ENCODE data around the gene PTPN4. TPM values are rescaled to one million over a fixed set of nuclear protein-coding genes. Genes with fewer than 3 reads are reported as not detected.

The PTPN4 gene
- total RNA-seq, 1 experiment from 2014 or later: 52.4 TPM

- intact Hi-C loops (cut with micrococcal nuclease; ENCODE audit: unreplicated experiment): loop anchor here (10.0 kb wide), 1 partner anchor 232 kb away; no protein-coding TSS in a partner anchor
Observed at GRCh38 chr2:119943058-119943457, 183.3 kb downstream of the PTPN4 start.

DNA sequence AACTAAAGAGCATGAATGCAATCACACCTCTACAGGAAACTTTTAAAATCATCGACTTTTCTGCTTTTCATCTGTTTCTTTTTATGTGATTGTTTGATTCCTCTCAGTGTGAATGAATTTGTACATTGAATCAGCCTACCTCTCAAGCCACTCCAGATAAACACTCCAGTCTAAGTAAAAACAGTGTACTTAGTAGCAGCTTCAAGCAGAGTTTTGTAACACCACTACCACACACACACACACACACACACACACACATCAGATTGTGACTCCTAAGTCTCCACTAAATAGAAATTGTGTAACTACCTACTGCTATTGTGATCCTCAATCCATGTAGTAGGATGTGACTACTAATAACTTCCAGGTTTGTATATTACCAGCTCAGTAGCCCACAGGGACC is 187.8 kb downstream of the PTPN4 start:
- CTCF ChIA-PET: no interaction called here
- H3K9me3 Mint-ChIP-seq (ENCODE audit: low read depth, unreplicated experiment): no peaks in the 10 kb centered on the region
- no peak overlapping the region for H3K27ac Mint-ChIP-seq (ENCODE audit: unreplicated experiment)

More at GRCh38 chr2:119943058-119943457, 183.3 kb downstream of the PTPN4 start:
- no peaks in the 10 kb centered on the region for H3K36me3 Mint-ChIP-seq (ENCODE audit: insufficient read depth, unreplicated experiment)
- no peak for DNase-seq
- no TSS peak for BruUV-seq (replicated peaks)
- no peaks in the 10 kb centered on the region for H3K4me1 Mint-ChIP-seq (ENCODE audit: low read depth, unreplicated experiment)
- H3K27me3 Mint-ChIP-seq (ENCODE audit: unreplicated experiment): no peaks in the 10 kb centered on the region
- H3K4me3 Mint-ChIP-seq (ENCODE audit: low read depth, unreplicated experiment): no peak overlapping the region
- no peaks in the 10 kb centered on the region for H3K9me3 Mint-ChIP-seq (ENCODE audit: low read depth, unreplicated experiment)
- TF ChIP-seq, protein P1, sequence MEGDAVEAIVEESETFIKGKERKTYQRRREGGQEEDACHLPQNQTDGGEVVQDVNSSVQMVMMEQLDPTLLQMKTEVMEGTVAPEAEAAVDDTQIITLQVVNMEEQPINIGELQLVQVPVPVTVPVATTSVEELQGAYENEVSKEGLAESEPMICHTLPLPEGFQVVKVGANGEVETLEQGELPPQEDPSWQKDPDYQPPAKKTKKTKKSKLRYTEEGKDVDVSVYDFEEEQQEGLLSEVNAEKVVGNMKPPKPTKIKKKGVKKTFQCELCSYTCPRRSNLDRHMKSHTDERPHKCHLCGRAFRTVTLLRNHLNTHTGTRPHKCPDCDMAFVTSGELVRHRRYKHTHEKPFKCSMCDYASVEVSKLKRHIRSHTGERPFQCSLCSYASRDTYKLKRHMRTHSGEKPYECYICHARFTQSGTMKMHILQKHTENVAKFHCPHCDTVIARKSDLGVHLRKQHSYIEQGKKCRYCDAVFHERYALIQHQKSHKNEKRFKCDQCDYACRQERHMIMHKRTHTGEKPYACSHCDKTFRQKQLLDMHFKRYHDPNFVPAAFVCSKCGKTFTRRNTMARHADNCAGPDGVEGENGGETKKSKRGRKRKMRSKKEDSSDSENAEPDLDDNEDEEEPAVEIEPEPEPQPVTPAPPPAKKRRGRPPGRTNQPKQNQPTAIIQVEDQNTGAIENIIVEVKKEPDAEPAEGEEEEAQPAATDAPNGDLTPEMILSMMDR (IDR thresholded peaks at IDR 0.05; ENCODE audit: unreplicated experiment): no peak
- no peak overlapping the region for H3K27ac Mint-ChIP-seq (ENCODE audit: unreplicated experiment)
- CTCF ChIA-PET: no interaction called here

DNA sequence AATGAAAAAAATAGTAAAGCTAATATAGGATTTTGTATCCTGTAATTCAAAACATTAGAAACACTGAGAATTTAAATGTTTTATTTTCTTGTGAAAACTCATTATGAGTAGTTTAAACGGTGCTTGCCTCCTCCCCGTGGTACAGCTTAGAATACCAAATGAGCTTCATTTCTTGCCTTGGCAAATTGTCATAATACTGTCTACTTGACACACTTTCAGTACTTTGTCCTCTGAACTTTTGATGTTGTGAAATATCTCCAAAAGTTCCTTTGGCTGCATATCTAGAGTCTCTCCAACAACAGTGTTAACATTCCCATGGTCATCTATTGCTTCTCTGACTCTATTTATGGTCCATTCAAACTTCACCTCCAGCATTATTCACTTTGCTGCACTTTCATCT is 191.2 kb downstream of the PTPN4 start:
- no peaks in the 10 kb centered on the region for H3K4me1 Mint-ChIP-seq (ENCODE audit: low read depth, unreplicated experiment)
- DNase-seq: no peak
- intact Hi-C loops (cut with micrococcal nuclease; ENCODE audit: unreplicated experiment): no loop called here
- no peak overlapping the region for H3K4me3 Mint-ChIP-seq (ENCODE audit: low read depth, unreplicated experiment)
- no peaks in the 10 kb centered on the region for H3K9me3 Mint-ChIP-seq (ENCODE audit: low read depth, unreplicated experiment)
- BruUV-seq (replicated peaks): no TSS peak
- TF ChIP-seq, protein P1 (IDR thresholded peaks at IDR 0.05; ENCODE audit: unreplicated experiment): no peak
- no peaks in the 10 kb centered on the region for H3K36me3 Mint-ChIP-seq (ENCODE audit: insufficient read depth, unreplicated experiment)
- no peak overlapping the region for H3K27ac Mint-ChIP-seq (ENCODE audit: unreplicated experiment)
- CTCF ChIA-PET: no interaction called here
- no peaks in the 10 kb centered on the region for H3K27me3 Mint-ChIP-seq (ENCODE audit: unreplicated experiment)

More for the DNA sequence above, 187.8 kb downstream of the PTPN4 start:
- no peak overlapping the region for H3K4me3 Mint-ChIP-seq (ENCODE audit: low read depth, unreplicated experiment)
- no peaks in the 10 kb centered on the region for H3K27me3 Mint-ChIP-seq (ENCODE audit: unreplicated experiment)
- TF ChIP-seq, protein P1 (IDR thresholded peaks at IDR 0.05; ENCODE audit: unreplicated experiment): no peak
- no TSS peak for BruUV-seq (replicated peaks)
- intact Hi-C loops (cut with micrococcal nuclease; ENCODE audit: unreplicated experiment): loop anchor here (10.0 kb wide), 1 partner anchor 227 kb away; no protein-coding TSS in a partner anchor
- DNase-seq: no peak
- H3K4me1 Mint-ChIP-seq (ENCODE audit: low read depth, unreplicated experiment): no peaks in the 10 kb centered on the region
- H3K36me3 Mint-ChIP-seq (ENCODE audit: insufficient read depth, unreplicated experiment): no peaks in the 10 kb centered on the region

DNA sequence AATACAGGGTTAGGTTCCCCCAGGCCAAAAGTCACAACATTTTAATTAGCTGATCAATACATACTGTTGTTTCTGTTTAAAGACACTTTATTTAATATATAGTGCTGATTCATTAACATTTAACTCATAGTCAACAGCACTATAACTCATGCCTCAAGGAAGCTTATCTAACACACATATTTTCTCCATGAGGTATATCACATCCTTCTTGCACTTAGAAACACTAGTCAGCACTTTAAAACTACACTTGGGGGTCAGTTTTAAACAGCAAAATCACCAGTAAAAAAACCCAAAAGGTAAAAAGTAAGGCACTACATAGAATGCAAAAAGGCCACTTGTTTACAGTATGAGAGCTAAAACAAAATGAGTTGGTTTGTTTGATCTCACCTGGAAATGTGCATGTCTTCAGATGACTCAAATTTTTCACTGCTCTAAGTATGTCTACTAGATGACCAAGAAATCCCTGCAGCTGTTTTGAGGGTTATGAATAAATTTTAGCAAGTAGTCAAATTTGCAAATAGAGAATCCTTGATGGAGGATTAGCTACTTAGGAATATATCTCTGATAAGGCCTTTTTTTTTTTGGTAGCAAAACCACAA is 199.0 kb downstream of the PTPN4 start:
- TF ChIP-seq, protein P1 (IDR thresholded peaks at IDR 0.05; ENCODE audit: unreplicated experiment): no peak
- intact Hi-C loops (cut with micrococcal nuclease; ENCODE audit: unreplicated experiment): no loop called here
- no peak overlapping the region for H3K27ac Mint-ChIP-seq (ENCODE audit: unreplicated experiment)
- H3K9me3 Mint-ChIP-seq (ENCODE audit: low read depth, unreplicated experiment): no peaks in the 10 kb centered on the region
- no TSS peak for BruUV-seq (replicated peaks)
- CTCF ChIA-PET: no interaction called here
- H3K27me3 Mint-ChIP-seq (ENCODE audit: unreplicated experiment): no peaks in the 10 kb centered on the region
- no peaks in the 10 kb centered on the region for H3K4me1 Mint-ChIP-seq (ENCODE audit: low read depth, unreplicated experiment)
- no peak overlapping the region for H3K4me3 Mint-ChIP-seq (ENCODE audit: low read depth, unreplicated experiment)
- H3K36me3 Mint-ChIP-seq (ENCODE audit: insufficient read depth, unreplicated experiment): peaks cover 6% of the 10 kb centered on the region
- no peak for DNase-seq

Measured in Calu3 (cell line).